HG03460 (cell line): Measurements from ENCODE around the gene AK5.

ENCODE experiments used
- ATAC-seq: cut with Tn5 transposase; IDR thresholded peaks from one replicate; pipeline ENCODE4 v1.9.1; 2021; ENCODE audit not compliant: unreplicated experiment

AK5 gene

GRCh38 chr1:77536813-77537212 lies 255.0 kb downstream of the AK5 start:
- ATAC-seq = no peak

GRCh38 chr1:77538956-77539518 lies 257.2 kb downstream of the AK5 start:
- peak; percentile 66 for ATAC-seq

DNA sequence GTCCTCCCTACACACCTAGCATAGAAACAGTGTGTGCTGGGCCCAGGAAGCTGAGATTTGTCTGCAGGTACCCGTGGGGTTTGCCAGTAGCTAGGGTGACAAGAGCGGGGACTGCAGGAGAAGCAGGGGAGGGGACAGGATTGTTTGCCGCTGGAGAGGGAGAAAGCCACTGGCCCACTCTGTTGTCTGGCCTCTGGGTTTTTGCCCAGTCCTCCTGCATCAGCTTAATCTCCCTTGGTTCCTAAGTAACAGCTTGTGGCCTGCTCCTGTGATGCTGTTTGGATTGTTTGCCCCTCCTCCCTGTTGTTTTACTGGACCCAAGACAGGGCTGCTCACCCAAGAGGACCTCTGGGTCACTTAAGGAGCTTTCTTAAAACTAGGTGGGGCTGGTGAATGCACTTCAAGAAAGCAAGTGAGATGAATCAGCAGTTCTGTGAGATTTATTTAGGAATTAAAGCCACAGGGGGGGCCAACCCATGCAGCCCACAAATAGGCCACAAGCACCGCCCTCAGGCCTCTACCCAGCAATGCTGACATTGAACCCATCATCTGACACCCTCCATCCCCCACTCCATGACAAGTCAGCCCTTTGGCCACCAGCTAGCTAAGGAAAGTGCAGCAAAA lies 257.8 kb downstream of the AK5 start:
- peak; percentile 4 for ATAC-seq

GRCh38 chr1:77540501-77541161 lies 258.8 kb downstream of the AK5 start:
- ATAC-seq = peak; percentile 39

- ATAC-seq = peak; percentile 45
These were observed 259.3 kb downstream of the AK5 start for GRCh38 chr1:77541162-77541545.

GRCh38 chr1:77542813-77543420 lies 261.1 kb downstream of the AK5 start:
- no peak for ATAC-seq

- ATAC-seq = no peak
These were observed 262.1 kb downstream of the AK5 start for GRCh38 chr1:77543822-77544448.

- ATAC-seq = no peak
These were observed 263.0 kb downstream of the AK5 start for GRCh38 chr1:77544845-77545244.

- no peak for ATAC-seq
These were observed 264.2 kb downstream of the AK5 start for GRCh38 chr1:77545970-77546369.

- ATAC-seq = no peak
These were observed 265.1 kb downstream of the AK5 start for GRCh38 chr1:77546890-77547289.

DNA sequence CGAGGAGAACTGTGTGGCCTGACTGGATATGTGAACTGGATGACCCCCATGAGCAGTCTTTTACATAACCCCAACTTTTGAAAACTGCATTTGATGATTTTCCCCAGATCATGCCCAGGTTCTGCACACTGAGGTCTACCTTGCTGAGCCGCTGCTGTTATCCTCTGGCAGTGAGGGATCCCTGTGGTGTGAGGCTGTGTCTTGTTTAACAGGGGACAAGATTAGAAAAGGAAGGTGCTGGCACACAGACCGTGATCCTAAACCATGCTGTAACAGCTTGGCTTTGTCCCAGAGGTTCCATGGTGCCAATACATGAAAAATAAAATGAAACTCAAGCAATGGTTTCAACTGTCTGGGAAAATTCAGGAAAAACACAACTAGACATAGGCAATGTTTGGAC lies 266.5 kb downstream of the AK5 start:
- ATAC-seq = no peak

DNA sequence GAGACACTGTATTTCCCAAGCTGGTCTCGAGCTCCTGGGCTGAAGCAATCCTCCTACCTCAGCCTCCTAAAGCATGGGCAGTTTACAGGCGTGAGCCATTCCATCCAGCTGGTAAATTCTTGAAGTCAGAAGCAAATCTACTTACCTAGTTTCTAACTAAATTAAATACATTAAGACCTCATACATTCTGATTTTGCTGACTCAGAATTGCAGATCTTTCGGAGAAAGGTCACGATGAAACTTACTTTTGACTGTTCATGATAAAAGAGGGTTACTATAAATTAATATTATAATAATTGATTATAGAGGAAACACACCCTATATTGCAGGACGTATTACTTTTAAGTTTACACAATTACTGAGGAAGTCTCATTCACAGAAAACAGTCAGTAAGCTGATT lies 268.3 kb downstream of the AK5 start:
- no peak for ATAC-seq

- ATAC-seq = no peak
These were observed 270.8 kb downstream of the AK5 start for GRCh38 chr1:77552626-77553025.

- no peak for ATAC-seq
These were observed 271.9 kb downstream of the AK5 start for GRCh38 chr1:77553568-77554291.

- no peak for ATAC-seq
These were observed 274.2 kb downstream of the AK5 start for GRCh38 chr1:77556045-77556444.

GRCh38 chr1:77557053-77557452 lies 275.2 kb downstream of the AK5 start:
- no peak for ATAC-seq

DNA sequence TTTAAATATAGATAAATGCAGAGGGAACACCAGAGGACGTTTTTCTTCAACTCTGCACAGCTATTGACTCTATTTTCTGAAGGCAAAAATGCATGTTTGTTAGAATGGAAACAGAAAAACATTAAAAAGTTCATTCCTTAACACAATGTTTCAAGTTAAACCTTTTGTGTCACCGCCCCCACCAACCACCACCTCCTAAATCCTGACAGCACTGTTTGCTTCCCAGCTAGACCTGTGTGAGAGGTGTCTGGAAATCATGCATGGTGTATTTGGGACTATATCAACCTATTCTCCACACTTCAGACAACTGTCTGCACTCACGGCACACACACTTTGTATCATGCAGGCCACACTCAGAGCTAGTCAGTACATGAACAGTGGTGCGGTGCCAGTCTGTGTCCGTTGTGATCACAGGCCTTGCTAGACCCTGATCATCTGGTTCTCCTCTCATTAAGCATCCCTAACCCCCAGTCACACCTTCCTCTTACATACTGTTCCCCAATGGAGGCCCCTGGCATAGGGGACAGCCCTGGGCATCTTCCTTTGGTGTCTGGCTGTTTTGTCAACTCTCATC lies 276.9 kb downstream of the AK5 start:
- no peak for ATAC-seq

- no peak for ATAC-seq
These were observed 278.9 kb downstream of the AK5 start for GRCh38 chr1:77560741-77561140.

- ATAC-seq = no peak
These were observed 280.9 kb downstream of the AK5 start for GRCh38 chr1:77562596-77563150.

DNA sequence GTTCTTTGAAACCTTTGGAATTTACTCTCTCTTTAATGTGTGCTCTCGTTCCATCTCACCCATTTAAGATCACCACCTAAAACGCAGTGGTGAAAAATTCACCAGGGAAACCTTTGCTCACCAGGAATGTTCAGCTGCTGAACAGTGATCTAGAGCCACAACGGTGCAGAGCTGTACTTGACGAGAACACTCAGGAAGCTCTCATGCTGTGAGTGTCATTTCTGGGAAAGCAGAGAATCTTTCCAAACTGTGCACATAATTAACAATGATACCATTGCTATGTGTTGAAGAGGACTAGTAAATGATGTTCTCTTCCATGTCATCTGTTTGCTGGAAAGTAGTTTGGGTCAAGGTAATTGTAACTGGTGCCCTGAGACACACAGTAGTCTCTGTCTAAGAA lies 283.5 kb downstream of the AK5 start:
- no peak for ATAC-seq
